GM12878 (cell line): ENCODE results near the gene CCDC51. TPM values are rescaled to one million over a fixed set of nuclear protein-coding genes. Genes with fewer than 3 reads are reported as not detected.

Experiments used
- ATAC-seq: fragments of 200-7000 bp; cut with Tn5 transposase; 3 replicates; pipeline ENCODE4 v1.9.1; 2020; ENCODE audit warnings: mild to moderate bottlenecking, moderate library complexity
- BruUV-seq: library from RNA; stranded (reverse); fragments of 400-500 nt; replicated peaks from 2 replicates; lab custom pipeline; 2021; lab: Mats Ljungman, UMichigan
- CTCF ChIA-PET: fragments of 300-600 bp; sonication (Branson Sonifier 250); formaldehyde crosslinking; extraction: SDS; loops from one replicate; lab custom pipeline; 2021; ENCODE audit warnings: inconsistent platforms; lab: Yijun Ruan, JAX
- POLR2A ChIA-PET: fragments of 350-600 bp; formaldehyde crosslinking; extraction: SDS; loops from one replicate; lab custom pipeline; 2021; ENCODE audit warnings: inconsistent platforms; lab: Charles Lee
- RAD21 ChIA-PET: fragments of 300-600 bp; sonication (Branson Sonifier 250); formaldehyde crosslinking; loops from one replicate; lab custom pipeline; 2023; ENCODE audit warnings: antibody characterized with exemption; ENCODE audit not compliant: unreplicated experiment; lab: Charles Lee
- SMC1A ChIA-PET: fragments of 300-600 bp; sonication (Branson Sonifier 250); formaldehyde crosslinking; loops from one replicate; lab custom pipeline; 2023; ENCODE audit not compliant: unreplicated experiment, uncharacterized antibody; lab: Charles Lee
- DNase-seq: peaks from one replicate; pipeline ENCODE4 v3.0.0-alpha.2; 2011; ENCODE audit warnings: low read depth, low spot score
- FAIRE-seq: peaks from 3 replicates; lab custom pipeline; 2011; peaks lifted over from hg19 to GRCh38; lab: Jason Lieb, UNC
- H2AFZ ChIP-seq: 2 replicates; pipeline ENCODE4 v1.6.0; 2011; ENCODE audit warnings: low read depth, low read length, control low read depth; ENCODE audit not compliant: control insufficient read depth
- H3K27ac ChIP-seq: 2 replicates; pipeline ENCODE4 v1.5.1; 2011; ENCODE audit warnings: control low read depth; ENCODE audit not compliant: control insufficient read depth, insufficient read depth
- H3K27me3 ChIP-seq, 2 experiments: replicated peaks in 1 of 2; 2 replicates each; pipeline versions ENCODE4 v1.6.0 to v1.6.1; 2011; ENCODE audit warnings: low read length in 1 of 2; ENCODE audit not compliant: control insufficient read depth in 2 of 2, insufficient read depth in 2 of 2
- H3K36me3 ChIP-seq, 2 experiments: 2 replicates each; pipeline ENCODE4 v1.5.1; 2011; ENCODE audit warnings: low read length in 1 of 2; ENCODE audit not compliant: control insufficient read depth in 2 of 2, insufficient read depth in 2 of 2
- H3K4me1 ChIP-seq: 2 replicates; pipeline ENCODE4 v1.6.1; 2011; ENCODE audit warnings: mild to moderate bottlenecking, low read length, moderate library complexity, mixed read lengths; ENCODE audit not compliant: control insufficient read depth, insufficient read depth
- H3K4me2 ChIP-seq: 2 replicates; pipeline ENCODE4 v1.6.0; 2011; ENCODE audit warnings: control low read depth; ENCODE audit not compliant: control insufficient read depth, insufficient read depth
- H3K4me3 ChIP-seq: fragments of 200-600 bp; sonication (generic); 2 replicates; pipeline ENCODE4 v1.5.1; 2016
- H3K79me2 ChIP-seq: 2 replicates; pipeline ENCODE4 v1.6.0; 2011; ENCODE audit warnings: low read length; ENCODE audit not compliant: control insufficient read depth, insufficient read depth
- H3K9ac ChIP-seq: 2 replicates; pipeline ENCODE4 v1.8.0; 2011; ENCODE audit warnings: low read length, control low read depth, mixed read lengths; ENCODE audit not compliant: control insufficient read depth, insufficient read depth
- H3K9me3 ChIP-seq: replicated peaks from 3 replicates; pipeline ENCODE4 v1.5.1; 2011; ENCODE audit warnings: mild to moderate bottlenecking, low read length; ENCODE audit not compliant: control insufficient read depth, insufficient read depth
- H4K20me1 ChIP-seq: 2 replicates; pipeline ENCODE4 v1.6.0; 2011; ENCODE audit not compliant: control insufficient read depth, insufficient read depth
- CHD2 ChIP-seq: IDR thresholded peaks from 2 replicates; pipeline ENCODE4 v1.6.1; 2011; ENCODE audit warnings: low read depth, low read length, improper control_type of control experiment, borderline replicate concordance
- WGBS: methylation state at CpG from one replicate; pipeline ENCODE4 v1.1.6; 2016; ENCODE audit warnings: low lambda C conversion rate; ENCODE audit not compliant: insufficient replicate concordance, insufficient coverage; ENCODE audit errors: missing lambda C conversion rate; 5-methylcytosine and 5-hydroxymethylcytosine counted together
- in situ Hi-C: fragments of 300-500 bp; cut with MboI; formaldehyde crosslinking; loops from 9 replicates; pipeline ENCODE4 v1.14.3; 2018; ENCODE audit warnings: mixed read lengths
- intact Hi-C: fragments of 100-400 bp; cut with micrococcal nuclease; formaldehyde crosslinking; loops from one replicate; pipeline ENCODE4 v1.14.2; 2022; ENCODE audit not compliant: unreplicated experiment
- polyA plus RNA-seq, 11 experiments: library from polyadenylated mRNA; depleted of rRNA in 4 of 11; unstranded in 6 of 11; stranded (reverse) in 5 of 11; fragments of >200 nt; fragmentation: Nextera tagmentation in 4 of 11; fragmentation: Illumina TruSeq in 1 of 11; extraction: Ambion mirVana in 4 of 11; extraction: Trizol in 1 of 11; gene quantifications; 1 replicate in 1 of 11; 2 replicates in 10 of 11; pipeline versions ENCODE4 v1.2.1 to v1.2.3, GENCODE V29; 2011 to 2016; ENCODE audit warnings: inconsistent platforms in 2 of 11, missing spikeins in 2 of 11, low read depth in 1 of 11
- total RNA-seq, 4 experiments: library from RNA; depleted of rRNA in 3 of 4; stranded (reverse); fragments of >200 nt in 3 of 4; fragmentation: Illumina TruSeq in 1 of 4; extraction: Trizol in 1 of 4; gene quantifications; 2 replicates each; pipeline versions ENCODE4 v1.2.1 to v1.2.3, GENCODE V29; 2013 to 2021
- TF ChIP-seq, protein P1 (sequence below): fragments of 450-650 bp; IDR thresholded peaks from 2 replicates; pipeline ENCODE4 v1.6.1; 2014; ENCODE audit warnings: mild to moderate bottlenecking
- TF ChIP-seq, protein P2 (sequence below): IDR thresholded peaks from 2 replicates; pipeline ENCODE4 v1.6.1; 2011; ENCODE audit warnings: mild to moderate bottlenecking, low read depth, low read length, moderate library complexity; ENCODE audit not compliant: insufficient replicate concordance

Gene CCDC51
- total and polyA plus RNA-seq, 10 of the 15 experiments (the other 5 are each of a cell fraction or from before 2014, with no cell fraction given), result 10.6 to 54.9 (median 28.5) TPM

DNA sequence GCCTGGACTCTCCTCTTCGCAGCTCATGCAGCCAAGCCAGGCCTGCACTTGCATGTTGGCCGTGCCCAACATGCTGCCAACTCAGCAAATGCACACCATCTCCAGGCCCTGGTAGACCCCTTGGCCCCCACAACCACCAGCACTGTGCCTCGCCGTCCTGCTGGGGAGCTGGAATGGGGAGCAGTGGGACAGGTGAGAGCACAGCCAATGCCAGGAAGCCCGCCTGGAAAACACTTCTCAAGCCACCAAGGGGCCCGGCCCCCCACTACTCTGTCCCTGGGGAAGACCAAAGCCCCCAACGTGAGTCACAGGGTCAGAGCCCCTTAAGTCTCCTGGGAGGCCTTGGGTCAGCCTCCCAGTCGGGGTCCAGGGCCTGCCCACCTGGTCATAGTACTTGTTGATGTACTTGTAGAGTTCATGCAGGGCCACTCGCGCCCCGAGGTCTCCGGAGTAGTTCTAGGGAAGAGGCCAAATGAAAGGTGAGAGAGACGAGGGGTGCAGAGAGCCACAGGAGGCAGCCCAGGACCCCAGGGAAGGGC, 34.5 kb downstream of the CCDC51 start:
- WGBS, result 45% methylated on average over 13 of the region's 13 CpGs
- Histone ChIP-seq H3K4me1 (no peaks in the 10 kb centered on the region), H3K27ac (no peak overlapping the region), H3K27me3 (no peaks in the 10 kb centered on the region), H3K9me3 (no peaks in the 10 kb centered on the region), H3K36me3 (no peaks in the 10 kb centered on the region), H3K79me2 (no peaks in the 10 kb centered on the region), H2AFZ (no peak overlapping the region), H3K9ac (no peak overlapping the region), H3K4me3 (no peak overlapping the region), H3K4me2 (no peak overlapping the region), H4K20me1 (no peaks in the 10 kb centered on the region)
- ChIA-PET CTCF (interaction anchor here (1.1 to 22.0 kb wide), 2 partner anchors 31 to 107 kb away, joined by 3 to 757 read pairs; partner anchors contain the start of genes CCDC51 and TMA7), POLR2A (no interaction called here), SMC1A (interaction anchor here (8.0 kb wide), 1 partner anchor 31 kb away, joined by 287 read pairs; the partner anchor contains the start of genes CCDC51 and TMA7), RAD21 (interaction anchor here (2.3 kb wide), 1 partner anchor 31 kb away, joined by 13 read pairs; no protein-coding TSS in a partner anchor)
- no peak for FAIRE-seq
- no TSS peak for BruUV-seq
- no peak for TF ChIP-seq CHD2
- TF ChIP-seq, protein P1, sequence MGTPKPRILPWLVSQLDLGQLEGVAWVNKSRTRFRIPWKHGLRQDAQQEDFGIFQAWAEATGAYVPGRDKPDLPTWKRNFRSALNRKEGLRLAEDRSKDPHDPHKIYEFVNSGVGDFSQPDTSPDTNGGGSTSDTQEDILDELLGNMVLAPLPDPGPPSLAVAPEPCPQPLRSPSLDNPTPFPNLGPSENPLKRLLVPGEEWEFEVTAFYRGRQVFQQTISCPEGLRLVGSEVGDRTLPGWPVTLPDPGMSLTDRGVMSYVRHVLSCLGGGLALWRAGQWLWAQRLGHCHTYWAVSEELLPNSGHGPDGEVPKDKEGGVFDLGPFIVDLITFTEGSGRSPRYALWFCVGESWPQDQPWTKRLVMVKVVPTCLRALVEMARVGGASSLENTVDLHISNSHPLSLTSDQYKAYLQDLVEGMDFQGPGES, result no peak
- TF ChIP-seq, protein P2, sequence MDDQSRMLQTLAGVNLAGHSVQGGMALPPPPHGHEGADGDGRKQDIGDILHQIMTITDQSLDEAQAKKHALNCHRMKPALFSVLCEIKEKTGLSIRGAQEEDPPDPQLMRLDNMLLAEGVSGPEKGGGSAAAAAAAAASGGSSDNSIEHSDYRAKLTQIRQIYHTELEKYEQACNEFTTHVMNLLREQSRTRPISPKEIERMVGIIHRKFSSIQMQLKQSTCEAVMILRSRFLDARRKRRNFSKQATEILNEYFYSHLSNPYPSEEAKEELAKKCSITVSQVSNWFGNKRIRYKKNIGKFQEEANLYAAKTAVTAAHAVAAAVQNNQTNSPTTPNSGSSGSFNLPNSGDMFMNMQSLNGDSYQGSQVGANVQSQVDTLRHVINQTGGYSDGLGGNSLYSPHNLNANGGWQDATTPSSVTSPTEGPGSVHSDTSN, result no peak
- intact Hi-C loops (no loop called here), in situ Hi-C loops (no loop called here)
- DNase-seq, result no peak
- no peak for ATAC-seq
